HG02642 (cell line): ENCODE data around the gene KRTAP5-8.
"Not testable (repeated sequence)": the region's sequence is repeated elsewhere in the genome, so short reads cannot be mapped to it uniquely, and the experiment has no call there.

Experiments
- ATAC-seq: cut with Tn5 transposase; IDR thresholded peaks from one replicate; pipeline ENCODE4 v1.9.1; 2021; ENCODE audit warnings: mild to moderate bottlenecking; ENCODE audit not compliant: unreplicated experiment, poor library complexity

Gene KRTAP5-8

DNA sequence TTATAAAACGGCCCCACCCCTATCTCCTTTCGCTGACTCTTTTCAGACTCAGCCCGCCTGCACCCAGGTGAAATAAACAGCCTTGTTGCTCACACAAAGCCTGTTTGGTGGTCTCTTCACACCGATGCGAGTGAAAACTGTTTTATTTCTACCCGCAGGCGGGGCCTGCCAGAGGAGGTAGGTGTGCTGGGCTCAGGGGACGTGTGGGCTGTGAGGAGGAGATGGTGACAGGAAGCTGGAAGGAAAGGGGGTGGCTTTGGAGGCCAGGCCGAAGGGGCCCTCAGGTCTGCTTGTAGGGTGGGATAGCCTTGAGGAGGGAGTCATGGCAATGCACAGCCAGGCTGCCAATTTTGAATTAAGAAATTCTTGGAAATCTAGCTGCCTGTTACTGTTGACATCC is 32.0 kb upstream of the KRTAP5-8 start:
- ATAC-seq = no peak

- ATAC-seq = no peak
Observed at GRCh38 chr11:71507102-71507501, 30.7 kb upstream of the KRTAP5-8 start.

GRCh38 chr11:71518506-71519471 is 19.0 kb upstream of the KRTAP5-8 start:
- ATAC-seq = no peak

- no peak for ATAC-seq
Observed at GRCh38 chr11:71519546-71519945, 18.3 kb upstream of the KRTAP5-8 start.

DNA sequence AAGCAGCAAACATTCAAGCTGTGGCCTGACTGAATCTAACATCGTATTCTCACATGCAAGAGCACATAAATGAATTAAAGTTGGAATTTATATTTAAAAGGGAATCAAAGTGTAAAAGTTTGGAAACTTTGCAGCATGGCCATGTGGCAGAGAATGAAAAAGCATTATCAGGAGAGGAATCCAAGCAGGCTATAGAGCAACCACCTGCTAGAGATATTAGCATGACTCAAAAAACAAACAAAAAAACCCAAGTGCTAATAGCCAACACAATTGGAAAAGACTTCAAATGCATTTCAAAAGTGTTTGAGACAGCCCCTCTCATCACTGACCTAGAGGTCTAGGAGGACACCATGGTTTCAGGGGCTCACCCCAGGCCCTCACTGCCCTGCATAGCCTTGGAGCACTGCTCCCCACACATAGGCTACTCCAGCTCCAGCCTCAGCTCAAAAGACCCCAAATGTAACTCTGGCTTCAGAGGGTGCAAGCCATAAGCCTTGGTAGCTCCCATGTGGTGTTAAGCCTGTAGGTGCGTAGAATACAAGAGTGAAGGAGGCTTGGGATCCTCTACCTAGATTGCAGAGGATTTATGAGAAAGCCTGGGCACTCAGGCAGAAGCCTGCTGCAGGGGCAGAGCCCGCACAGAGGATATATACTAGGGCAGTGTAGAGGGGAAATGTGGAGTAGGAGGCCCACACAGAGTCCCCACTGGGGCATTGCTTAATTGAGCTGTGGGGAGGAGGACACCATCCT is 12.5 kb upstream of the KRTAP5-8 start:
- no peak for ATAC-seq

DNA sequence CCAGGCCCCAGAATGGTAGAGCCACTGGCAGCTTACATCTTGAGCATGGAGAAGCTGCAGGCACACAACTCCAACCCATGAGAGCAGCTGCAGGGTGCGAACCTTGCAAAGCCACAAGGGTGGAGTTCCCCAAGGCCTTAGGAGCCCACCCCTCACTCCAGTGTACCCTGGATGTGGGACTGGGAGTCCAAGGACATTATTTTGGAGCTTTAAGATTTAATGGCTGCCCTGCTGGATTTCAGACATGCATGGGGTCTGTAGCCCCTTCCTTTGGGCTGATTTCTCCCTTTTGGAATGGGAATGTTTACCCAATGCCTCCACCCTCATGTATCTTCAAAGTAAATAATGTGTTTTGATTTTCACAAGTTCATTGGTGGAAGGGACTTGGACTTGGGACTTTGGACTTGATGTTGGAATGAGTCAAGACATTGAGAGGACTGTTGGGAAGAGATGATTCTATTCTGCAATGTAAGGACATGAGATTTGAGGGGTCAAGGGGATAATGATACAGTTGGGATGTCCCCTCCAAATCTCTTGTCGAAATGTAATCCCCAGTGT is 11.8 kb upstream of the KRTAP5-8 start:
- no peak for ATAC-seq

DNA sequence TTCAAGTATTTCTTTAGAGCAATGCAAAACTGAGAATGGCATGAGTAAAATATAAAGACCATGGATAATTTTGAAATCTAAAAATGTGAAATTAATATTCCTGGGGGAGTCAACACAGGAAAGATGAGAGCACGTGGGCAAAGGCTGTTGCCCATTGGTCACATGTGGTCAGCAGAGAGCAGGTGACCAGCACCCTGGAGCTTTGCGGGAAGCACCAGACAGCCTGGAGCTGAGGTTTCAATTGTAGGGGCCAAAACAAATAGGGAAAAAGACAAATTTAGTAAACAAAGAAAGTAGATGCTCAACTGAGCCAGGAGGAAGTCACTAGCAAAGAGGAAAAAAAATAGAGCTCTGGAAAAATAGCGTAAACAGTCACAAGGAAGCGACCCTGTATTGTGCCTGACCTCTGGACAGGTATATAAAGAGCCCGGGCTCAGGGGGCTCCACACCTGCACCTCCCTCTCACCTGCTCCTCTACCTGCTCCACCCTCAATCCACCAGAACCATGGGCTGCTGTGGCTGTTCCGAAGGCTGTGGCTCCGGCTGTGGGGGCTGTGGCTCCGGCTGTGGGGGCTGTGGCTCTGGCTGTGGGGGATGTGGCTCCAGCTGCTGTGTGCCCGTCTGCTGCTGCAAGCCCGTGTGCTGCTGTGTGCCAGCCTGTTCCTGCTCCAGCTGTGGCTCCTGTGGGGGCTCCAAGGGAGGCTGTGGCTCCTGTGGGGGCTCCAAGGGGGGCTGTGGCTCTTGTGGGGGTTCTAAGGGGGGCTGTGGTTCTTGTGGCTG is 10.8 kb upstream of the KRTAP5-8 start, which contains the start of gene KRTAP5-7:
KRTAP5-7 (plus strand) TSS at position 472 of the 780 bp plus-strand sequence; CDS start at position 506, 34 bp downstream.
- ATAC-seq = not testable (repeated sequence)

- no peak for ATAC-seq
Observed at GRCh38 chr11:71527576-71528210, 10.1 kb upstream of the KRTAP5-8 start.

DNA sequence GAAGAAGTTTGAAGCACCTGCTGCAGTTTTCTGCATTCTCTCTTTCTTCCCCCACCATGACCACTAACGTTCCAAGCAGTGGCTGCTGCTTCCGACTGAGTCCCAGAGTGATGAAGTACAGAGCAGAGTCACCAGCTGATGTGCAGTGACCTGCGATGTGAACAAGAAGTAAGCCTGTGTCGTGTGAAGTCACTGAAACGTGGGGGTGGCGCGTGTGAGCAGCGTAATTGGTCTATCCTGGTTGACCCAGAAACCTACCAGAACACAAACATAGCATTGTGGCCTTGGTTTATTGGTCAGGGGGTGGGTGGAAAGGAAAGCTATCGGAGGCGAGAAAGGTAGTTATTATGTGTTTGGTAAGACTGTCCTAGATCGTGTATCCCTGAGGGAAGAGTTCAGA is 7.2 kb upstream of the KRTAP5-8 start:
- no peak for ATAC-seq

DNA sequence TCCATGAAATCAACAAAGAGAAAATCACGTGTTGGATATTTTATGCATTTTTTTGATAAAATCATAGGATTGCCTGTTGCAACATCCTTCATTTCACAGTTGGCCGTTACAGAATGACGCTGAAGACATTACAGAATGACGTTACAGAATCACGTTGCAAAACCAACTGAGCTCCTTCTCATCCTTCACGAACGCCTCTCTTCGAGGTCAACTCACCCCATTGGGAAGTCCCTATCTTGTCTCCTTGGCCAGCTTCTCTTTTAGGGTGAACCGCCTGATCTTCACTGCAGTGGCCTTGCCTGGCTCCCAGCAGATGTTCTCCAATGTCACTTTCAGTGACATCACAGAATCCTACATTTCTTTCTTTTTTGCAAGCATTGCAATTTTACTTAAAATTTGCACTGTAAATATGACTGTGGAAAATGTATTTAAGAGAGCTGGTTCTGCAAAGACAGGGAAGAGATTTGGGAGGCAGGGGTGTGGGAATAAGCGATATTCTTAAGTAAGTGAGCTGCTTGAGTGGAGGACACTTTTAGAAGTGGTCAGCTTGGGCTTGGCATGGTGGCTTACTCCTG is 5.7 kb upstream of the KRTAP5-8 start:
- ATAC-seq = no peak

DNA sequence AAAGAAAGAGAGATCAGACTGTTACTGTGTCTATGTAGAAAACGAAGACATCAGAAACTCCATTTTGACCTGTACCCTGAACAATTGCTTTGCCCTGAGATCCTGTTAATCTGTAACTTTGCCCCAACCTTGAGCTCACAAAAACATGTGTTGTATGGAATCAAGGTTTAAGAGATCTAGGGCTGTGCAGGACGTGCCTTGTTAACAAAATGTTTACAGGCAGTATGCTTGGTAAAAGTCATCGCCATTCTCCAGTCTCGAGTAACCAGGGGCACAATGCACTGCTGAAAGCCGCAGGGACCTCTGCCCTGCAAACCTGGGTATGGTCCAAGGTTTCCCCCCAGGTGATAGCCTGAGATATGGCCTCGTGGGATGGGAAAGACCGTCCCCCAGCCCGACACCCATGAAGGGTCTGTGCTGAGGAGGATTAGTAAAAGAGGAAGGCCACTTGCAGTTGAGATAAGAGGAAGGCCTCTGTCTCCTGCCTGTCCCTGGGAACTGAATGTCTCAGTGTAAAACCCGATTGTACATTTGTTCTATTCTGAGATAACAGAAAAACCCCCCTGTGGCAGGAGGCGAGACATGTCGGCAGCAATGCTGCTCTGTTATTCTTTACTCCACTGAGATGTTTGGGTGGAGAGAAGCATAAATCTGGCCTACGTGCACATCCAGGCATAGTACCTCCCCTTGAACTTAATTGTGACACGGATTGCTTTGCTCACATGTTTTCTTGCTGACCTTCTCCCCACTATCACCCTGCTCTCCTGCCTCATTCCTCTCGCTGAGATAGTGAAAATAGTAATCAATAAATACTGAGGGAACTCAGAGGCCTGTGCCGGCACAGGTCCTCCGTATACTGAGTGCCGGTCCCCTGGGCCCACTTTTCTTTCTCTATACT is 2.9 kb upstream of the KRTAP5-8 start:
- not testable (repeated sequence) for ATAC-seq

- no peak for ATAC-seq
Observed at GRCh38 chr11:71535825-71536224, 2.0 kb upstream of the KRTAP5-8 start.

GRCh38 chr11:71537537-71537936 is 288 bp upstream of the KRTAP5-8 start:
- no peak for ATAC-seq

DNA sequence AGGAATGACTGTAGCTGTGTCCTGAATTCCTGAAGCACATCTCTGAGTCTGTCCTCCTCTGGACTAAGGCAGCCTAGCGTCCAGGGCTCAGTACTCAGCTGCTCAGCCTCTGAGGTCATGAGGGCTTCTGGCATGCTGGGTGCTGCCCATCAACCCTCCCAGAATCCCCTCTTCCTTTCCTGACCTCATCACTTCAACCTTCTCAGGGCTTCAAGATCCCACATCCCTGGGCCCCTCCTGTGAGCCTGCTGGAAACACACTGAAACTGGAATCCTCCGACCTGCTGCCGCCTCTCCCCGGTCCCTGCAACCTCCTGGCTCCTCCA is 803 bp downstream of the KRTAP5-8 start:
- no peak for ATAC-seq

DNA sequence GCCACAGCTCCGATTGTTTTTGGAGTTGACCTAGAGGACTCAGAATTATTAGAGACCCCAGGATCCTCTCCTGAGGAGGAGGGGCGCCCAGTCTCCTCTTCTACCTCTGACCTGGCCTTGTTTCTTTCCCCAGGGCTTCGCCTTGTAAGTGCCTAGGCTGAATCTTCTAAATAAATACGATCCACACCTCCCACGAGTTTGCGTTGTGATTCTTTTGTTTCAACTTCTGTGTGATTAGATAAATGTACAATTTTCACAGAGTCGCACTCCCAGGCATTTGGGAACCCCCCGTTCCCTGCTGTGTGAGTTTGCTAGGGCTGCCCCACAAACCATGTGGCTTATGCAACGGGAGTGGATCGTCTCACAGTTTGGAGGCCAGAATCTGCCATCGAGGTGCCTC is 1.2 kb downstream of the KRTAP5-8 start:
- ATAC-seq = no peak

GRCh38 chr11:71539971-71540370 is 2.1 kb downstream of the KRTAP5-8 start:
- not testable (repeated sequence) for ATAC-seq

DNA sequence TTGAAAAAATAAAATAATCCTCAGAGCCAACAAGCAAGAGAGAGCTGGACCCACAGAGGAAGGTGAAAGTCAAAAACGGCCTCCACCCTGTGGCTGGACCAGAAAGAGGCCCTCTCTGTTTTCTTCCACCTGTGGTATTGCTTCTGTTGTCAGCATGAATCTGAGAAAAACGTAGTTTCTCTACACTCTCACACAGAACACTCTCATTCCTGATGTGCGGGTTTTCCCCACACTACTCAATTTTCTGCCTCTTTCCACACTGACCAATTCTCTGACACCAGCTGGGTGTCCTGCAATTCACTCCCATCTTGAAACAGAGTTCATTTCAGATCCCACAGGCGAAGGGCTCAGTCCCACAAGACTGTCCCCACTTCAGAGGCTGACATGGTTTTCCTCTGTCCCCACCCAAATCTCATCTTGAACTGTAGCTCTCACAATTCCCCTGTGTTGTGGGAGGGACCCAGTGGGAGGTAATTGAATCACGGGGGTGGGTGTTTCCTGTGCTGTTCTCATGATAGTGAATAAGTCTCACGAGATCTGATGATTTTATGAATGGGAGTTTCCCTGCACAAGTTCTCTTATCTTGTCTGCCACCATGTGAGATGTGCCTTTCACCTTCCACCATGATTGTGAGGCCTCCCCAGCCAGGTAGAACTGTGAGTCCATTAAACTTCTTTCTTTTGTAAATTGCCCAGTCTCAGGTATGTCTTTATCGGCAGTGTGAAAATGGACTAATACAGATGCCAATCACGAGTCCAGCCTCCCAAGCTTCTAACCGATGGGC is 2.9 kb downstream of the KRTAP5-8 start:
- ATAC-seq = peak; percentile 60

DNA sequence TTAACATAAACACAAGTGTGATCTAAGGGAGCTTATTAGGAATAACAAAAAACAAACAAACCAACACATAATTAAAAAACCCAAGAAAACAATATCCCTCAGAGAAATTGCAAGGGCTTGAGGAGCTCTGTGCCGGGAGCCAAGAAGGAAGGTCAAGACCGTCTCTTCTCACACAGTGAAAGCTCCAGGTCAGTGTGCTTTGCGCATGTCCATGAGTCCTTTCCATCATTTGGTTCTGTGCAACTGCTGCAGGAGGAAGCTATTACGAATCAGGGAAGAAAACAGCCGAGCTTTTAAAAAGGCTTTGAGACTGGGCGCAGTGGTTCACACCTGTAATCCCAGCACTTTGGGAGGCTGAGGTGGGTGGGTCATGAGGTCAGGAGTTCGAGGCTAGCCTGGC is 4.6 kb downstream of the KRTAP5-8 start:
- ATAC-seq = no peak
